B cell (primary cell): Measurements from ENCODE around the gene EXOC4. TPM values are rescaled to one million over a fixed set of nuclear protein-coding genes. Genes with fewer than 3 reads are reported as not detected.

Source experiments
- ATAC-seq: fragments of 200-7000 bp; cut with Tn5 transposase; one replicate; pipeline ENCODE4 v1.10.0; 2021; ENCODE audit warnings: low read depth, mild to moderate bottlenecking, moderate number of reproducible peaks, moderate library complexity
- CTCF ChIA-PET: fragments of 350-600 bp; sonication (Branson Sonifier 250); formaldehyde crosslinking; loops from one replicate; lab custom pipeline; 2021; ENCODE audit warnings: antibody characterized with exemption, inconsistent platforms; lab: Charles Lee
- POLR2A ChIA-PET: fragments of 350-600 bp; sonication (Branson Sonifier 250); formaldehyde crosslinking; loops from one replicate; lab custom pipeline; 2021; ENCODE audit warnings: antibody characterized with exemption; lab: Charles Lee
- DNase-seq: peaks from one replicate; pipeline ENCODE4 v3.0.0; 2013
- H2AFZ ChIP-seq: 2 replicates; pipeline ENCODE4 v1.6.1; 2012; ENCODE audit warnings: mild to moderate bottlenecking, low read depth, low read length; ENCODE audit not compliant: insufficient read depth, poor library complexity, severe bottlenecking
- H3K27ac ChIP-seq, 2 donors: 1 replicate in 1 of 2; 2 replicates in 1 of 2; pipeline ENCODE4 v1.5.1; 2012 to 2013; ENCODE audit warnings: low read length in 2 of 2, mild to moderate bottlenecking in 2 of 2, moderate library complexity in 1 of 2
- H3K27me3 ChIP-seq, 4 experiments: fragments of 200-600 bp in 1 of 4; sonication (generic) in 1 of 4; replicated peaks in 1 of 4; 1 replicate in 2 of 4; 2 replicates in 2 of 4; pipeline versions ENCODE4 v1.6.1 to v1.7.0; 2013 to 2016; ENCODE audit warnings: low read length in 3 of 4, mild to moderate bottlenecking in 2 of 4, mixed read lengths in 1 of 4, moderate library complexity in 1 of 4; ENCODE audit not compliant: insufficient read depth in 4 of 4, control insufficient read depth in 3 of 4; ENCODE audit errors: control extremely low read depth in 1 of 4
- H3K36me3 ChIP-seq, 2 experiments: replicated peaks in 1 of 2; 1 replicate in 1 of 2; 2 replicates in 1 of 2; pipeline versions ENCODE4 v1.6.1 to v1.7.1; 2013; ENCODE audit warnings: low read length in 1 of 2; ENCODE audit not compliant: insufficient read depth in 2 of 2, control insufficient read depth in 1 of 2; ENCODE audit errors: control extremely low read depth in 1 of 2, extremely low read depth in 1 of 2
- H3K4me1 ChIP-seq, 2 donors: fragments of 200-600 bp in 1 of 2; sonication (generic) in 1 of 2; 1 replicate in 1 of 2; 2 replicates in 1 of 2; pipeline versions ENCODE4 v1.5.1 to v1.6.1; 2013 to 2017; ENCODE audit warnings: low read length in 2 of 2; ENCODE audit not compliant: control insufficient read depth in 2 of 2, insufficient read depth in 2 of 2
- H3K4me2 ChIP-seq: replicated peaks from 2 replicates; pipeline ENCODE3; 2012; ENCODE audit warnings: mild to moderate bottlenecking, low read depth, low read length; ENCODE audit not compliant: poor library complexity, severe bottlenecking
- H3K4me3 ChIP-seq, 5 experiments: fragments of 200-600 bp in 1 of 5; sonication (generic) in 1 of 5; 1 replicate in 3 of 5; 2 replicates in 2 of 5; pipeline versions ENCODE4 v1.5.1 to v1.7.0; 2011 to 2016; ENCODE audit warnings: low read length in 4 of 5, mild to moderate bottlenecking in 4 of 5, low read depth in 2 of 5, control low read depth in 1 of 5, moderate library complexity in 1 of 5; ENCODE audit not compliant: insufficient read depth in 1 of 5; ENCODE audit errors: control extremely low read depth in 1 of 5, extremely low read depth in 1 of 5
- H3K79me2 ChIP-seq: fragments of 200-600 bp; sonication (generic); one replicate; pipeline ENCODE4 v1.6.0; 2016; ENCODE audit warnings: low read length; ENCODE audit not compliant: control insufficient read depth, insufficient read depth
- H3K9ac ChIP-seq: fragments of 200-600 bp; sonication (generic); 2 replicates; pipeline ENCODE4 v1.6.1; 2017; ENCODE audit warnings: mild to moderate bottlenecking, low read length, moderate library complexity
- H3K9me3 ChIP-seq, 3 donors: one replicate each; pipeline versions ENCODE4 v1.6.1 to v1.7.1; 2013; ENCODE audit warnings: low read length in 2 of 3; ENCODE audit not compliant: control insufficient read depth in 2 of 3, insufficient read depth in 1 of 3; ENCODE audit errors: control extremely low read depth in 1 of 3
- H4K20me1 ChIP-seq: 2 replicates; pipeline ENCODE4 v1.6.0; 2012; ENCODE audit warnings: mild to moderate bottlenecking, low read length; ENCODE audit not compliant: insufficient read depth, control insufficient read depth, poor library complexity, severe bottlenecking
- H3K27ac Mint-ChIP-seq: one replicate; pipeline ENCODE4 v1.8.0; 2021; ENCODE audit warnings: mixed read lengths
- H3K27me3 Mint-ChIP-seq: one replicate; pipeline ENCODE4 v1.8.0; 2021; ENCODE audit warnings: mixed read lengths
- H3K4me1 Mint-ChIP-seq: one replicate; pipeline ENCODE4 v1.8.0; 2021; ENCODE audit warnings: mixed read lengths
- H3K4me3 Mint-ChIP-seq: one replicate; pipeline ENCODE4 v1.8.0; 2021; ENCODE audit warnings: mixed read lengths
- H3K9me3 Mint-ChIP-seq: one replicate; pipeline ENCODE4 v1.8.0; 2022; ENCODE audit warnings: mixed read lengths; ENCODE audit not compliant: insufficient read depth
- EZH2 ChIP-seq: IDR thresholded peaks from 2 replicates; pipeline ENCODE4 v1.6.1; 2012; ENCODE audit warnings: borderline replicate concordance, low read depth, mild to moderate bottlenecking, moderate library complexity, low read length; ENCODE audit not compliant: insufficient read depth, poor library complexity, severe bottlenecking
- WGBS: methylation state at CpG from one replicate; pipeline ENCODE4 v1.1.5; 2013; ENCODE audit warnings: missing lambda C conversion rate; ENCODE audit not compliant: insufficient coverage; 5-methylcytosine and 5-hydroxymethylcytosine counted together
- intact Hi-C: fragments of 100-400 bp; cut with micrococcal nuclease; formaldehyde crosslinking; loops from one replicate; pipeline ENCODE4 v1.10.0; 2022
- polyA plus RNA-seq: library from polyadenylated mRNA; depleted of rRNA; stranded (reverse); fragments of >200 nt; gene quantifications from 2 replicates; pipeline ENCODE4 v1.2.3, GENCODE V29; 2012
- total RNA-seq, 2 donors: library from RNA; stranded (reverse); fragments of 120-200 nt in 1 of 2; gene quantifications; 1 replicate in 1 of 2; 2 replicates in 1 of 2; pipeline versions ENCODE4 v1.2.3 to v1.2.4, GENCODE V29; 2013 to 2022
- TF ChIP-seq, protein P1 (sequence below): fragments of 200-600 bp; IDR thresholded peaks from one replicate; pipeline ENCODE4 v1.8.0; 2022; ENCODE audit warnings: antibody characterized with exemption, mild to moderate bottlenecking

The EXOC4 gene
- total and polyA plus RNA-seq, 2 donors (not counting 1 experiment from before 2014, with no cell fraction given), result 16.7 to 135 TPM

DNA sequence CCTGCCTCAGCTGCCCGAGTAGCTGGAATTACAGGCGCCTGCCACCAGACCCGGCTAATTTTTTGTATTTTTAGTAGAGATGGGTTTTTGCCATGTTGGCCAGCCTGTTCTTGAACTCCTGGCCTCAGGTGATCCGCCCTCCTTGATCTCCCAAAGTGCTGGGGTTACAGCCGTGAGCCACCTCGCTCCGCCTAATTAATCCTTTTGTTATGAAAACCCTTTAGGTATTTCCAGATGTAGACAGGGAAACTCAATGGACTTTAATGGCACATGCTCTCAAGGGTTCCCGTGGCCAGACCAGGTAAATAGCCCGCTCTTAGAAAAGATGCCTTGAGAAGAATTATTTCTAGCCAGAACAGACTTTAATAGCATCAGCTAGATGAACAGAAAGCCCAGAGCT lies 19.7 kb upstream of the EXOC4 start:
- Mint-ChIP-seq H3K4me1 (no peaks in the 10 kb centered on the region), H3K27ac (no peak overlapping the region), H3K4me3 (no peak overlapping the region), H3K27me3 (peaks cover 16% of the 10 kb centered on the region), H3K9me3 (no peaks in the 10 kb centered on the region)
- DNase-seq, result no peak
- H3K27me3 ChIP-seq, result no peaks in the 10 kb centered on the region
- no peak overlapping the region for H3K4me2 ChIP-seq
- WGBS, result 93% methylated on average over 6 of the region's 9 CpGs
- no peaks in the 10 kb centered on the region for H3K9me3 ChIP-seq
- H2AFZ ChIP-seq, result no peak overlapping the region
- no peaks in the 10 kb centered on the region for H3K79me2 ChIP-seq
- no peaks in the 10 kb centered on the region for H4K20me1 ChIP-seq
- TF ChIP-seq, protein P1, sequence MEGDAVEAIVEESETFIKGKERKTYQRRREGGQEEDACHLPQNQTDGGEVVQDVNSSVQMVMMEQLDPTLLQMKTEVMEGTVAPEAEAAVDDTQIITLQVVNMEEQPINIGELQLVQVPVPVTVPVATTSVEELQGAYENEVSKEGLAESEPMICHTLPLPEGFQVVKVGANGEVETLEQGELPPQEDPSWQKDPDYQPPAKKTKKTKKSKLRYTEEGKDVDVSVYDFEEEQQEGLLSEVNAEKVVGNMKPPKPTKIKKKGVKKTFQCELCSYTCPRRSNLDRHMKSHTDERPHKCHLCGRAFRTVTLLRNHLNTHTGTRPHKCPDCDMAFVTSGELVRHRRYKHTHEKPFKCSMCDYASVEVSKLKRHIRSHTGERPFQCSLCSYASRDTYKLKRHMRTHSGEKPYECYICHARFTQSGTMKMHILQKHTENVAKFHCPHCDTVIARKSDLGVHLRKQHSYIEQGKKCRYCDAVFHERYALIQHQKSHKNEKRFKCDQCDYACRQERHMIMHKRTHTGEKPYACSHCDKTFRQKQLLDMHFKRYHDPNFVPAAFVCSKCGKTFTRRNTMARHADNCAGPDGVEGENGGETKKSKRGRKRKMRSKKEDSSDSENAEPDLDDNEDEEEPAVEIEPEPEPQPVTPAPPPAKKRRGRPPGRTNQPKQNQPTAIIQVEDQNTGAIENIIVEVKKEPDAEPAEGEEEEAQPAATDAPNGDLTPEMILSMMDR, result no peak
- no peak for TF ChIP-seq EZH2
- intact Hi-C loops, result loop anchor here (5.0 kb wide), 1 partner anchor 1546 kb away; no protein-coding TSS in a partner anchor
- no peaks in the 10 kb centered on the region for H3K4me1 ChIP-seq
- ATAC-seq, result no peak
- H3K9ac ChIP-seq, result no peak overlapping the region
- POLR2A ChIA-PET, result no interaction called here
- no peak overlapping the region for H3K27ac ChIP-seq
- CTCF ChIA-PET, result interaction anchor here (1.3 kb wide), 1 partner anchor 9 kb away, joined by 3 read pairs; no protein-coding TSS in a partner anchor
- H3K4me3 ChIP-seq, result no peak overlapping the region
- no peaks in the 10 kb centered on the region for H3K36me3 ChIP-seq

DNA sequence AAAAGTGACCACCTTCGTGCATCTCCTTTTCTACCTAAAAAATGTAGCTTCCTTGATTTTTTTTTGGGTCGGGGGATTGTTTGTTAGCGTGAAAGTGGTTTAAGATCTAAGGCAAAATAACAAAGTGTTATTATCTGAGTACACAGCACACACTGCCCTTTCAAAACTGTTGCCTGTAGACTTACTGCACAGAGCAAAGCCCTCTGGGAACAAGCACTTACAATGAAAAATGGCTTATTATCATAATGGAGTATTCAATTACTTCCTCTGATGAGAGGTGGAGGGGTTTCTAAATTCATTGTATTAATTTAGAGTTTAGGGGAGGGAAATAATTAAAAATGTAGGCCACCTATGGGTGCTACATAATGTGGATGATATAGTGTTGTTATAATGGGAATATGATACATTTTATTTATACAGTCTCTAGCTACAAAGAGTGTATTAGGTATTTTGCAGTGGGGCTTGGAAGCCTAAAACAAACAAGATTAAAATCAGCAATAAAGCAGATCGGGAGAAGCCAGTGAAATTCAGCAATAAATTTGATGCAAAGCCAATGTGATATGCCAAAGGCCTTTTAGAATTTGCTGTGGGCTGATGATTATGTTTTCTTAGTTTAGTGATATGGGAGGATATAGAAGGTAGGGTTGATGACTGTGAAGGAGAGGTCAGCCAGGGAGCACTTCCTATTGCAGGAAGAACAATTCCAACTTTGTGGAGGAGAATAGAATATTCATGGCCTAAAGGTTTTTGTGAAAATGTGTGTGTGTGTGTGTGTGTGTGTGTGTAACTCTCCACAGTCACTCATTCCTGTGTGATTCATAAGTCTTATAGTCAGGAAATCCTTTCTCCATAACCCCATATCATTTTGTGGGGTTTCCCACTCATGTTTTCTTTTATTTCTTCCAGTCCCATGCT lies 17.7 kb upstream of the EXOC4 start:
- peaks cover 0 to 4% (median 1%) of the 10 kb centered on the region in 4 experiments for H3K27me3 ChIP-seq
- Mint-ChIP-seq H3K9me3 (no peaks in the 10 kb centered on the region), H3K4me3 (no peak overlapping the region), H3K27me3 (peaks cover 21% of the 10 kb centered on the region), H3K27ac (no peak overlapping the region), H3K4me1 (no peaks in the 10 kb centered on the region)
- no peak overlapping the region for H3K27ac ChIP-seq
- no peak overlapping the region for H2AFZ ChIP-seq
- H3K36me3 ChIP-seq, result no peaks in the 10 kb centered on the region
- H3K79me2 ChIP-seq, result no peaks in the 10 kb centered on the region
- intact Hi-C loops, result loop anchor here (5.0 kb wide), 1 partner anchor 1548 kb away; no protein-coding TSS in a partner anchor
- no peak for TF ChIP-seq EZH2
- TF ChIP-seq, protein P1, result no peak
- H3K4me3 ChIP-seq, result no peak overlapping the region
- no peaks in the 10 kb centered on the region for H3K4me1 ChIP-seq
- no peak overlapping the region for H3K4me2 ChIP-seq
- H3K9ac ChIP-seq, result no peak overlapping the region
- POLR2A ChIA-PET, result no interaction called here
- no peaks in the 10 kb centered on the region for H4K20me1 ChIP-seq
- DNase-seq (no peak), ATAC-seq (no peak)
- CTCF ChIA-PET, result no interaction called here
- WGBS, result 100% methylated on average over 1 of the region's 4 CpGs
- no peaks in the 10 kb centered on the region for H3K9me3 ChIP-seq
